Left lung (tissue), 10 donors: ENCODE measurements around the gene UGT1A9. TPM values are rescaled to one million over a fixed set of nuclear protein-coding genes. Genes with fewer than 3 reads are reported as not detected.
A peak's percentile ranks its signal among the peaks of the same experiment; 100 is the strongest.

Source experiments
- ATAC-seq: fragments of 200-7000 bp; cut with Tn5 transposase; one replicate; pipeline ENCODE4 v1.9.1; 2020; ENCODE audit warnings: moderate library complexity
- DNase-seq, 4 donors: peaks; one replicate each; pipeline ENCODE4 v3.0.0-alpha.2; 2013 to 2020
- H3K27ac ChIP-seq, 2 donors: fragments of 200-600 bp; sonication (generic) in 1 of 2; one replicate each; pipeline versions ENCODE4 v1.5.0 to v1.8.0; 2020 to 2021
- H3K27me3 ChIP-seq, 2 donors: fragments of 200-600 bp; sonication (generic) in 1 of 2; one replicate each; pipeline versions ENCODE4 v1.5.0 to v1.8.0; 2020 to 2021
- H3K36me3 ChIP-seq, 2 donors: fragments of 200-600 bp; sonication (generic) in 1 of 2; one replicate each; pipeline versions ENCODE4 v1.5.0 to v1.8.0; 2020 to 2021
- H3K4me1 ChIP-seq, 2 donors: fragments of 200-600 bp; one replicate each; pipeline ENCODE4 v1.8.0; 2021
- H3K4me3 ChIP-seq, 2 donors: fragments of 200-600 bp; sonication (generic) in 1 of 2; one replicate each; pipeline versions ENCODE4 v1.5.0 to v1.8.0; 2020 to 2021; ENCODE audit warnings: mild to moderate bottlenecking in 1 of 2
- H3K9me3 ChIP-seq, 2 donors: fragments of 200-600 bp; sonication (generic) in 1 of 2; one replicate each; pipeline versions ENCODE4 v1.5.0 to v1.8.0; 2020 to 2021
- intact Hi-C, 2 donors: fragments of 100-400 bp; cut with DNase I; formaldehyde crosslinking; loops; one replicate each; pipeline versions ENCODE4 v1.11.2 to v1.14.2; 2022
- polyA plus RNA-seq, 6 donors: library from polyadenylated mRNA; unstranded; fragments of 120-200 nt; gene quantifications; one replicate each; pipeline ENCODE4 v1.2.1, GENCODE V29; 2013; ENCODE audit not compliant: insufficient read length in 6 of 6
- total RNA-seq, 2 donors: library from RNA; stranded (reverse); fragmentation: NEBNext Ultra II Directional; extraction: Animal tissue kit (Norgen Biotek cat#: 25700); gene quantifications; one replicate each; pipeline ENCODE4 v1.2.1, GENCODE V29; 2021
- TF ChIP-seq, protein P1 (sequence below), 2 donors: fragments of 200-600 bp; sonication (generic) in 1 of 2; IDR thresholded peaks; one replicate each; pipeline versions ENCODE4 v1.5.0 to v1.8.0; 2021; ENCODE audit warnings: antibody characterized with exemption in 2 of 2
- donor health status: DM: no; HTN: yes; CAD: no.
- donor health status: DM: no; HTN: no; CAD: no.

The UGT1A9 gene
- total and polyA plus RNA-seq, 8 donors, result not detected

DNA sequence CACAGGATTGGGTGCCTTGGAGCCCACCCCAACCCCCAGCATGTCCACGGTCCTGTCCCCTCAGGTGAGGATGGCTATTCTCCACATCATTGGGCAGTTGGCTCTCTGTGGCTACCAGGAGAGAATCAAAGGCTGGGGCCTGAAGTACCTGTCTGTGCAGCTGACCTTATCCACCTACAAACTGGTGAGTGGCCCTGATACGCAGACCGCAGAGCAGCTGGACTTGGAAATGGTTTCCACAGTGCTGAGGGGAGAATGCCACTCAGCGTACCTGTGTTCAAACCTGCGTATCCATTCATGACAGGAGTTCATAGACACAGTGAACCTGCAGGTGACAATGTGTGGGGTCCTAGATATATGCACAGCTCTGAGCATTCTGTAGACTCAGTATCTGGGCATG, 128.0 kb downstream of the UGT1A9 start:
- Histone ChIP-seq H3K9me3 (no peaks in the 10 kb centered on the region), H3K4me1 (no peaks in the 10 kb centered on the region), H3K27me3 (no peaks in the 10 kb centered on the region), H3K4me3 (no peak overlapping the region), H3K36me3 (no peaks in the 10 kb centered on the region), H3K27ac (no peak overlapping the region)
- ATAC-seq (no peak), DNase-seq (no peak)
- intact Hi-C loops, result no loop called here
- TF ChIP-seq, protein P1, sequence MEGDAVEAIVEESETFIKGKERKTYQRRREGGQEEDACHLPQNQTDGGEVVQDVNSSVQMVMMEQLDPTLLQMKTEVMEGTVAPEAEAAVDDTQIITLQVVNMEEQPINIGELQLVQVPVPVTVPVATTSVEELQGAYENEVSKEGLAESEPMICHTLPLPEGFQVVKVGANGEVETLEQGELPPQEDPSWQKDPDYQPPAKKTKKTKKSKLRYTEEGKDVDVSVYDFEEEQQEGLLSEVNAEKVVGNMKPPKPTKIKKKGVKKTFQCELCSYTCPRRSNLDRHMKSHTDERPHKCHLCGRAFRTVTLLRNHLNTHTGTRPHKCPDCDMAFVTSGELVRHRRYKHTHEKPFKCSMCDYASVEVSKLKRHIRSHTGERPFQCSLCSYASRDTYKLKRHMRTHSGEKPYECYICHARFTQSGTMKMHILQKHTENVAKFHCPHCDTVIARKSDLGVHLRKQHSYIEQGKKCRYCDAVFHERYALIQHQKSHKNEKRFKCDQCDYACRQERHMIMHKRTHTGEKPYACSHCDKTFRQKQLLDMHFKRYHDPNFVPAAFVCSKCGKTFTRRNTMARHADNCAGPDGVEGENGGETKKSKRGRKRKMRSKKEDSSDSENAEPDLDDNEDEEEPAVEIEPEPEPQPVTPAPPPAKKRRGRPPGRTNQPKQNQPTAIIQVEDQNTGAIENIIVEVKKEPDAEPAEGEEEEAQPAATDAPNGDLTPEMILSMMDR (IDR thresholded peaks at IDR 0.05), result no peak

DNA sequence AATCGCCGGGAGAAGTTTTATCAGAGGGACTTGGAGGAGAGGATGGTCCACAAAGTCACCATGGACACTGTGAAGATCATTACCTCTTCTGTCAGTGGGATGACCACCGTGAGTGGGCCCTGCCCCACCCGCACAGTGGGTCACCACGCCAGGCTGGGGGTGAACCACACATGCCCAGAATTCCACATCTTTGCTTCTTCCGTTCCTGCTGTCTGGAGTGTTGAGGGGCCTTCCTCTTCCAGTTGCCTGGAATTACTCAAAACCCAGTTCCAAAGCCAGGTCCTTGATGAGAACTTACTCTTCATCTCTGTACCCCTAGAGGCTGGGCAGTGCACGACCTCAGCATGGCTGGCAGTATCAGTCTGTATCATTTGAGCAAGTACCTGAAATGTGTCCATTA, 128.5 kb downstream of the UGT1A9 start:
- Histone ChIP-seq H3K9me3 (no peaks in the 10 kb centered on the region), H3K27me3 (no peaks in the 10 kb centered on the region), H3K36me3 (no peaks in the 10 kb centered on the region), H3K4me3 (no peak overlapping the region), H3K27ac (no peak overlapping the region), H3K4me1 (no peaks in the 10 kb centered on the region)
- ATAC-seq (no peak), DNase-seq (peak in 1 of 4 donors; percentile 29)
- TF ChIP-seq, protein P1 (IDR thresholded peaks at IDR 0.05), result no peak
- intact Hi-C loops, result no loop called here

DNA sequence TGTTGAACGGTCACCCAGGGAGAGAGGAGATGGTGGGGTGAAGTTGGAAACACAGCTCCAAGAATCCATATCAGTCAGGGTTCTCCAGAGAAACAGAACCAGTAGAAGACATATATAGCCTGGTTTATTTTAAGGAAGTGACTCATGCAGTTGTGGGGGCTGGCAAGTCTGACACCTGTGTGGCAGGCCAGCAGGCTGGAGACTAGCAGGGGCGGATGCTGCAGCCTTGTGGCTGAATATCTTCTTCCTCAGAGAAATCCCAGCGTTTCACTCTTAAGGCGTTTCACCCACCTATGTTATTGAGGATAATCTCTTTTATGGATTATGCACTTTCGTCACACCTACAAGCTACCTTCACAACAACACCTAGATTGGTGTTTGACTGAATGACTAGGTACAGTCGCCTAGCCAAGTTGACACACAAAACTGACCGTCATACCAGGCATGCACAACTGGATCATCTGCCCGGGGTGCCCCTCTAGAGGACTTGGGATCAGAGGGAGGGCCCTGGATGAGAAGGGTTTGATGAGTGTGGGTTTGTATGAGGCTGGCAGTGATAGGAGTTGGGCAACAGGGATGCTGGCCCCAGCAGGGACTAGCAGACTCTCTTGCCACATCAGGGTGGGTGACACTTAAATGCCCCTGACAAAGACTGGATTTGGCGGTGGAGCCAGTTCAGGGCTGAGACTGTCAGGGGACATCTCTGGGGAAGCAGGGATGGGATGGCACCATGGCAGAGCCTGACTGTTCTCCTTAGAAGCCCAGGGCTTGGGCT, 129.8 kb downstream of the UGT1A9 start:
- no peak for DNase-seq
- H3K36me3 ChIP-seq, result no peaks in the 10 kb centered on the region
- no peak for ATAC-seq
- TF ChIP-seq, protein P1 (IDR thresholded peaks at IDR 0.05), result no peak
- H3K9me3 ChIP-seq, result no peaks in the 10 kb centered on the region
- H3K27me3 ChIP-seq, result no peaks in the 10 kb centered on the region
- no peak overlapping the region for H3K4me3 ChIP-seq
- intact Hi-C loops, result no loop called here
- H3K4me1 ChIP-seq, result no peaks in the 10 kb centered on the region
- no peak overlapping the region for H3K27ac ChIP-seq

DNA sequence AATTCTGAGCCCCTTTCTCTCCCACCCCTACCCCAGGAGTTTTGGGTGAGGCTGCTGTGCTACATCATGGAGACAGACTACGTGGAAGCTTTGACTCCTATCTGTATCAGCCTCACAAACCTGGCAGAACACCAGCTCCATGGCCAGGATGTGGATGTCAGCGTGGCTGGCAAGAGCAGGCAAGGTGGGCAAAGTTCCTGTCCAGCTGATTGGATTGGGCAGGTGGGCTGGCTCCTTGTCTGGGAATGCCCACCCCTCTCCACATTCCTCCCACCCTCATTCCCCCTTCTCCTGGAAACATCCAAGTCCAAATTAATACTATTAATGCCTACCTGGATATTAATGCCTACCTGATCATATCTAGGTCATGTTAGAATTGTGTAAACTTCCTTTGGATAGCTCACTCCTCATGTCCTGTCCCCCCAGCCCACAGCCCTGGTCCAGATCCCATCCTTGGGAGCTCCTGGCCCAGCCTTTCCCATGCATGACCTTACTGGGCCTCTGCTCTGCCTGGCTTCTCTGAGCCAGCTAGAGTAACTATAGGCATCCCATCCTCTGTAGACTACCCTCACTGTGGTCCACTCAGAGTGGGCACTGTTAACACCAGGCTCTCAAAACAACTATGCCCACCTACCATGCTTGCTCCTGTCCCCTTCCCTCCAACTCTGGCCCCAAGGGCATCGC, 130.6 kb downstream of the UGT1A9 start:
- intact Hi-C loops, result no loop called here
- H3K27ac ChIP-seq, result no peak overlapping the region

More for the DNA sequence above, 130.6 kb downstream of the UGT1A9 start:
- TF ChIP-seq, protein P1 (IDR thresholded peaks at IDR 0.05), result no peak
- Histone ChIP-seq H3K36me3 (no peaks in the 10 kb centered on the region), H3K9me3 (no peaks in the 10 kb centered on the region), H3K4me3 (no peak overlapping the region), H3K4me1 (no peaks in the 10 kb centered on the region), H3K27me3 (no peaks in the 10 kb centered on the region)
- DNase-seq (no peak), ATAC-seq (no peak)
